GM19468 (cell line): ENCODE data around the gene RBM19.

Source experiments
- ATAC-seq: cut with Tn5 transposase; IDR thresholded peaks from one replicate; pipeline ENCODE4 v1.9.1; 2021; ENCODE audit warnings: mild to moderate bottlenecking, moderate library complexity, moderate number of reproducible peaks; ENCODE audit not compliant: unreplicated experiment; ENCODE audit errors: extremely low read depth

RBM19 gene

GRCh38 chr12:113990250-113991223, 24.4 kb upstream of the RBM19 start:
- no peak for ATAC-seq

GRCh38 chr12:113988976-113989375, 22.9 kb upstream of the RBM19 start:
- ATAC-seq = no peak

GRCh38 chr12:113988064-113988451, 21.9 kb upstream of the RBM19 start:
- no peak for ATAC-seq

GRCh38 chr12:113987261-113988063, 21.3 kb upstream of the RBM19 start:
- ATAC-seq = no peak

- no peak for ATAC-seq
These were observed 18.3 kb upstream of the RBM19 start for GRCh38 chr12:113984464-113984863.

GRCh38 chr12:113983777-113984448, 17.8 kb upstream of the RBM19 start:
- no peak for ATAC-seq

- ATAC-seq = no peak
These were observed 17.1 kb upstream of the RBM19 start for GRCh38 chr12:113983265-113983664.

GRCh38 chr12:113981876-113982275, 15.8 kb upstream of the RBM19 start:
- ATAC-seq = no peak

- no peak for ATAC-seq
These were observed 14.6 kb upstream of the RBM19 start for GRCh38 chr12:113980537-113981337.

GRCh38 chr12:113980054-113980453, 13.9 kb upstream of the RBM19 start:
- ATAC-seq = no peak

- ATAC-seq = no peak
These were observed 12.0 kb upstream of the RBM19 start for GRCh38 chr12:113978080-113978479.

- no peak for ATAC-seq
These were observed 7.9 kb upstream of the RBM19 start for GRCh38 chr12:113974006-113974405.

GRCh38 chr12:113973109-113973904, 7.2 kb upstream of the RBM19 start:
- no peak for ATAC-seq

GRCh38 chr12:113971392-113971791, 5.3 kb upstream of the RBM19 start:
- ATAC-seq = no peak

GRCh38 chr12:113970211-113970610, 4.1 kb upstream of the RBM19 start:
- ATAC-seq = no peak

- ATAC-seq = no peak
These were observed 1.2 kb upstream of the RBM19 start for GRCh38 chr12:113967368-113967767.

- no peak for ATAC-seq
These were observed 3.4 kb downstream of the RBM19 start for GRCh38 chr12:113962733-113963132.

GRCh38 chr12:113961921-113962710, 4.0 kb downstream of the RBM19 start:
- ATAC-seq = no peak
